ENCODE measurements around the gene DEAF1.
"Not testable (repeated sequence)": the region's sequence is repeated elsewhere in the genome, so short reads cannot be mapped to it uniquely, and the experiment has no call there.

The DEAF1 gene

DNA sequence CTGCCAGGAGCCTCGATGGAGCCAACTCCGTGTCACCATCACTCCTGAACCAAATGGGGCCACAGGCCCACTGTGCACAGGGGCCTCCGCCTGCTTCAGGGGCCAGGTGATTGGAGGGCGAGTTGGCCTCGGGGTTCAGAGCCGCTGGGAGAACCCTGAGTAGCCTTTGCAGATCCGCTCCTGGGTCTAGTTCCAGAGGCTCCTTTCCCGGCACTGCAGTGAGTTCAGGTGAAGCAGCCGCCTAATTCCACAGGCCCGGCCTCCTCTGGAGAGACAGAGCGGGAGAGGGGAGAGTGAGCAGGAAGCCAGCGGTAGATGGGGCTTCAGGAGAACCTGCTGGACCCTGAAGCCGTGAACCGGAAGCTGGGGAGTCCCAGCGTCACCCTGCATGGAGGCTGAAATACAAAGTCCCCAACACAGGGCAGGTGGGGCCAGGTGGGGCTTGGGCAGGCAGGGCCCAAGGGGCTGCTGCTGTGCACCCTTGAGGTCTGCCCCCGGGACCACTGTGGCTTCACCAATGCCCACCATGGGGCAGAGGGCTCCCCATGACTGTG is 35.4 kb downstream of the DEAF1 start:
- TF ChIP-seq, protein P1, sequence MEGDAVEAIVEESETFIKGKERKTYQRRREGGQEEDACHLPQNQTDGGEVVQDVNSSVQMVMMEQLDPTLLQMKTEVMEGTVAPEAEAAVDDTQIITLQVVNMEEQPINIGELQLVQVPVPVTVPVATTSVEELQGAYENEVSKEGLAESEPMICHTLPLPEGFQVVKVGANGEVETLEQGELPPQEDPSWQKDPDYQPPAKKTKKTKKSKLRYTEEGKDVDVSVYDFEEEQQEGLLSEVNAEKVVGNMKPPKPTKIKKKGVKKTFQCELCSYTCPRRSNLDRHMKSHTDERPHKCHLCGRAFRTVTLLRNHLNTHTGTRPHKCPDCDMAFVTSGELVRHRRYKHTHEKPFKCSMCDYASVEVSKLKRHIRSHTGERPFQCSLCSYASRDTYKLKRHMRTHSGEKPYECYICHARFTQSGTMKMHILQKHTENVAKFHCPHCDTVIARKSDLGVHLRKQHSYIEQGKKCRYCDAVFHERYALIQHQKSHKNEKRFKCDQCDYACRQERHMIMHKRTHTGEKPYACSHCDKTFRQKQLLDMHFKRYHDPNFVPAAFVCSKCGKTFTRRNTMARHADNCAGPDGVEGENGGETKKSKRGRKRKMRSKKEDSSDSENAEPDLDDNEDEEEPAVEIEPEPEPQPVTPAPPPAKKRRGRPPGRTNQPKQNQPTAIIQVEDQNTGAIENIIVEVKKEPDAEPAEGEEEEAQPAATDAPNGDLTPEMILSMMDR (IDR thresholded peaks at IDR 0.05; ENCODE audit: low read depth, low read length, missing control alignments), result no peak
- no peak for DNase-seq (ENCODE audit: low read depth)
- H3K4me3 ChIP-seq (ENCODE audit: low read depth, low read length), result no peak overlapping the region; the same call in 1 of the 2 replicates

DNA sequence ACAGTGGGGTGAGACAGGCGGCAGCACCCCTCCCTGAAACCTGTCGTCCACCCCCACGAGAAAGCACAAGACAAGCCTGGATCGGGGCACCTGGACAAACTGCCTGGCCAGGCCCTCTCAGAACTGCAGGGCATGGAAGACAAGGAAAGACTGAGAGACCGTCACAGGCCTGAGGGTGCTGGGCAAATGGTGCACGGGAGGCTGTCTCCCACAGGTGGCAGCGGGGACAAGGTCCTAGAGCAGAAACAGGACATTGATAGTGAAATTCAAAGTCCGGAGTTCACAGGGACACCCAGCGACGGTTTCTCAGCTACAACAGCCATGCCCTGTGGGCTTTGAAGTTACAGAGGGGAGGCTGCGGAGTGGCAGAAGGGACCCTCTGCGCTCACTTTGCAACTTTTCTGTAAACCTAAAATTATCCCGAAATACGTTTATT is 37.3 kb downstream of the DEAF1 start:
- TF ChIP-seq, protein P1 (IDR thresholded peaks at IDR 0.05; ENCODE audit: low read depth, low read length, missing control alignments), result no peak
- H3K4me3 ChIP-seq (ENCODE audit: low read depth, low read length), result no peak overlapping the region
- no peak for DNase-seq (ENCODE audit: low read depth)

DNA sequence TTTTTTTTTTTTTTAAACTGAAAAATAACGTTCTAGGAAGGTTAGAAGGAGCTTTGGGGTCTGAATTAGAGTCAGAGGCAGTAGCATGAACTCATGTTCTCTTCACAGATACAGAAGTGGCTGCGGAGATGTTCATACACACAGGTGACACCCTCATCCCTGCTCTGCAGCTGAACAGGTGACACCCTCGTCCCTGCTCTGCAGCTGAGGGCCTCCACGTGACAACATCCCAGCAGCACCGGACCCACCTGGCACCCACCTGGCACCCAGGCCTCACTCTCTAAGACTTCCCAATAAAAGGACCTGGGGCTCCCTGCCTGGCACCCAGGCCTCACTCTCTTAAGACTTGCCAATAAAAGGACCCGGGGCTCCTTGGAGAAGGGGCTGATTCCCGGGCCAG is 38.2 kb downstream of the DEAF1 start:
- no peak for DNase-seq (ENCODE audit: low read depth)
- TF ChIP-seq, protein P1 (IDR thresholded peaks at IDR 0.05; ENCODE audit: low read depth, low read length, missing control alignments), result no peak
- no peak overlapping the region for H3K4me3 ChIP-seq (ENCODE audit: low read depth, low read length)

DNA sequence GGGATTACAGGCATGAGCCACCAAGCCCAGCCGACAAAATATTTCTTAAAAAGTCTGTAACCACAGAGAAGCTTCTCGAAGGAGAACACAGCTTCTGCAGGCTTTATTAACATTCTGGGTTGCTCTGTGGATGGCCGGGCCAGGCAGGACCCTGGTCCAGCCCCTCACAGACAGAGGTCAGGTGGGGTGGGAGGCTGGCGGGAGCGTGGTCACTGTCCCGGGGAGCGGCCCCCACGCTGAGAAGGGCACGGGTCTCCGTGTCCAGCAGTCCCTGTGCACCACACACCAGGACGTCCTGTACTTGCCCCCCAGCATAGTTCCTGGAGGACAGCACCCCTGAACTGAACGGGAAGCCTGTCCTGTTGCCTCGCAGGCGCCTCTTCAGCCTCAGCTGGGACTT is 38.6 kb downstream of the DEAF1 start:
- no peak for DNase-seq (ENCODE audit: low read depth)
- no peak overlapping the region for H3K4me3 ChIP-seq (ENCODE audit: low read depth, low read length)
- TF ChIP-seq, protein P1 (IDR thresholded peaks at IDR 0.05; ENCODE audit: low read depth, low read length, missing control alignments), result no peak

DNA sequence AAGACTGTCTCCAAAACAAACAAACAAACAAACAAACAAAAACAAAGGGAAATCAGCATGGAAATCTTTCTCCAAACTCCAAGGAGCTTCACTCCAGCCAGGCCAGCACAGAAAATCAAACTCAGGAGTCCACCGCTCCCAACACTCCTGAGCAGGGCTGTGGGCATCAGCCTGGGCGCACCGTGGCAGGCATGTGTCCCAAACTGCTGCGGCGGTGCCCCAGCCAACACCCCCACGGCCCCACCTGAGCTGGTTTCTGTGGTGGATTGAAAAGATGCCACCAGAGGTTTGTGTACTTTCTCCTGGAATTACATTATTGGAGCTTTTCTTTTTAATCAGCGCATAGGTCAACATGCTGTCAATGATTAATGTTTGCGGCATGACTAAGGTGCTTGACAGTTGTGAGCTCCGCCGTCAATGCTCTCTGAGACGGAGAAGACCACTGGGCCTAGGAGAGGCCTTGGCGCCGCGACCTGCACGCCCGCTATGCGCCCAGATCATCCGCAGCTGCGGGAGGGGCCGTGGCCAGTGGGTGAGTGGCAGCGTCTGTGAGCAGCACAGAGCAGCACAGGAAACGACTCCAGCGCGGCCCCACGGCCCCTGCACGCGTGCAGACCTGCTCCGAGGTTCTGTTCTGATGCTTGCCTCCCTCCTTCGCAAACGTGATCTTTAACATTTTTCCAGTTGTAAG is 39.8 kb downstream of the DEAF1 start:
- no peak for DNase-seq (ENCODE audit: low read depth)
- TF ChIP-seq, protein P1 (IDR thresholded peaks at IDR 0.05; ENCODE audit: low read depth, low read length, missing control alignments), result no peak
- no peak overlapping the region for H3K4me3 ChIP-seq (ENCODE audit: low read depth, low read length)

DNA sequence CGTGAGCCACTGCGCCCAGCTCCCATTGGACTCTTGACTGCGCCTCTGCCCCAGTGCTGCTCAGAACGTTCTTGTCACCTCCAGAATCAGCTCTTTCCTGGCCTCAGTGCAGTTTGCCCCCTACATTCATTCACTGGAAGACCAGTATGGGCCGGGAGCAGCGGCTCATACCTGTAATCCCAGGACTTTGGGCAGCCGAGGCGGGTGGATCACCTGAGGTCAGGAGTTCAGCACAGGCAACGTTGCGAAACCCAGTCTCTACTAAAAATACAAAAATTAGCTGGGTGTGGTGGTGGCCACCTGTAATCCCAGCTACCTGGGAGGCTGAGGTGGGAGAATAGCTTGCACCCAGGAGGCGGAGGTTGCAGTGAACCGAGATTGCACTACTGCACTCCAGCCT is 40.6 kb downstream of the DEAF1 start:
- DNase-seq (ENCODE audit: low read depth); H3K4me3 ChIP-seq (ENCODE audit: low read depth, low read length): not testable (repeated sequence)

DNA sequence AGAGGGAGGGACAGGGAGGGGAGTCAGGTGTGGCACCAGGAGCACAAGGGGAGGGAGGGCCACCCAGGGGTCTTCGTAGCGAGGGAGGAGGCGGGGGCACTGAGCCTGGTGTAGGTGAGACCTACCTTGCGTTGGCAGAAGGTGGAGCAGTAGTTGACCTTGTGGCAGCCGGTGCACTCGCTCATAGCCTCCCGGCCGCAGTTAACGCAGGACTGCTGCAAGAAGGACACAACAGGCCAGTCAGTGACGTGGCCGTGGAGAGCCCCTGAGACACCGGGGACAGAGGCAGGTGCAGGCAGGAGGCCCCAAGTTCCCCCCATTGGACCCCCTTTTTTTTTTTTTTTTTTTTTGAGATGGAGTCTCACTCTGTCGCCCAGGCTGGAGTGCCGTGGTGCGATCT is 41.2 kb downstream of the DEAF1 start:
- TF ChIP-seq, protein P1 (IDR thresholded peaks at IDR 0.05; ENCODE audit: low read depth, low read length, missing control alignments), result no peak
- no peak overlapping the region for H3K4me3 ChIP-seq (ENCODE audit: low read depth, low read length)
- DNase-seq (ENCODE audit: low read depth), result no peak

DNA sequence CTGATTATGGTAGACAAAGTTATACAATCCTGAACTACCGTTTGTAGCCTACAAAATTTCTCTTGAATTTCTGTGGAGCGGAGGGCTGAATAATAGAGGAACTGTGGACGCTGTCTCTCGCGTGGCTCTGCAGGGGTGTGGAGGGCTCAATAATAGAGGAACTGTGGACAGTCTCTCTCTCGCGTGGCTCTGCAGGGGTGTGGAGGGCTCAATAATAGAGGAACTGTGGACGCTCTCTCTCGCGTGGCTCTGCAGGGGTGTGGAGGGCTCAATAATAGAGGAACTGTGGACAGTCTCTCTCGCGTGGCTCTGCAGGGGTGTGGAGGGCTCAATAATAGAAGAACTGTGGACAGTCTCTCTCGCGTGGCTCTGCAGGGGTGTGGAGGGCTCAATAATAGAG is 41.9 kb downstream of the DEAF1 start:
- DNase-seq (ENCODE audit: low read depth); H3K4me3 ChIP-seq (ENCODE audit: low read depth, low read length): not testable (repeated sequence)

Data from GM12864 (cell line).